Heart left ventricle (tissue), 16 donors: Measurements from ENCODE around the gene RIN3. TPM values are rescaled to one million over a fixed set of nuclear protein-coding genes. Genes with fewer than 3 reads are reported as not detected.

Source experiments
- ATAC-seq, 4 donors: fragments of 200-7000 bp; cut with Tn5 transposase; one replicate each; pipeline ENCODE4 v1.9.1; 2020 to 2022; ENCODE audit warnings: moderate library complexity in 4 of 4, mild to moderate bottlenecking in 3 of 4, moderate number of reproducible peaks in 1 of 4
- DNase-seq, 5 donors: peaks; one replicate each; pipeline ENCODE4 v3.0.0-alpha.2; 2020
- H3K27ac ChIP-seq, 12 donors: fragments of 200-600 bp; sonication (generic) in 4 of 12; one replicate each; pipeline versions ENCODE4 v1.5.0 to v1.8.0; 2016 to 2022; ENCODE audit warnings: mild to moderate bottlenecking in 2 of 12
- H3K27me3 ChIP-seq, 9 donors: fragments of 200-600 bp; sonication (generic) in 2 of 9; one replicate each; pipeline versions ENCODE4 v1.5.1 to v1.8.0; 2016 to 2022; ENCODE audit warnings: mild to moderate bottlenecking in 3 of 9
- H3K36me3 ChIP-seq, 9 donors: fragments of 200-600 bp; sonication (generic) in 2 of 9; one replicate each; pipeline versions ENCODE4 v1.5.0 to v1.8.0; 2018 to 2022; ENCODE audit warnings: mild to moderate bottlenecking in 2 of 9
- H3K4me1 ChIP-seq, 12 donors: fragments of 200-600 bp; sonication (generic) in 4 of 12; one replicate each; pipeline versions ENCODE4 v1.5.0 to v1.8.0; 2016 to 2022; ENCODE audit warnings: mild to moderate bottlenecking in 3 of 12
- H3K4me3 ChIP-seq, 12 donors: fragments of 200-600 bp; sonication (generic) in 4 of 12; one replicate each; pipeline versions ENCODE4 v1.5.0 to v1.8.0; 2017 to 2022; ENCODE audit warnings: mild to moderate bottlenecking in 9 of 12, moderate library complexity in 4 of 12
- H3K9me3 ChIP-seq, 12 donors: fragments of 200-600 bp; sonication (generic) in 4 of 12; one replicate each; pipeline versions ENCODE4 v1.5.0 to v1.8.0; 2016 to 2022; ENCODE audit warnings: mild to moderate bottlenecking in 1 of 12
- POLR2A ChIP-seq, 2 donors: fragments of 450-650 bp; IDR thresholded peaks; one replicate each; pipeline ENCODE4 v1.6.1; 2017; ENCODE audit warnings: antibody characterized with exemption in 2 of 2, mild to moderate bottlenecking in 2 of 2, moderate library complexity in 2 of 2
- WGBS, 4 donors: extraction: QIAGEN DNeasy Blood & Tissue Kit in 2 of 4; methylation state at CpG; one replicate each; pipeline versions ENCODE4 v1.1.5 to v1.1.7; 2013 to 2018; 5-methylcytosine and 5-hydroxymethylcytosine counted together
- intact Hi-C, 10 donors: fragments of 100-400 bp; cut with DNase I; formaldehyde crosslinking; loops; one replicate each; pipeline versions ENCODE4 v1.11.1 to v1.14.2; 2022
- polyA plus RNA-seq, 2 donors: library from polyadenylated mRNA; stranded (reverse); fragments of 200-250 nt; gene quantifications; one replicate each; pipeline ENCODE4 v1.2.3, GENCODE V29; 2013
- total RNA-seq, 9 donors: library from RNA; depleted of rRNA in 2 of 9; stranded (reverse); fragments of >200 nt in 2 of 9; fragmentation: NEBNext Ultra II Directional in 3 of 9; extraction: Animal tissue kit (Norgen Biotek cat#: 25700) in 3 of 9; gene quantifications; one replicate each; pipeline versions ENCODE4 v1.1.0 to v1.2.4, GENCODE V29; 2016 to 2023
- TF ChIP-seq, protein P1 (sequence below), 12 donors: fragments of 200-600 bp; sonication (generic) in 4 of 12; IDR thresholded peaks; one replicate each; pipeline versions ENCODE4 v1.5.0 to v1.8.0; 2018 to 2022; ENCODE audit warnings: antibody characterized with exemption in 12 of 12, mild to moderate bottlenecking in 5 of 12
- donor health status: ischemic (EF 13 %, LVEDD 7.1; RV severe dilation, severe dysfunction).
- donor health status: healthy with polysubstance abuse.
- donor health status: DM: no; HTN: yes; CAD: no.
- donor health status: DM: no; HTN: no; CAD: no.
- donor health status: ischemic (EF 25% LVEDD 6.9; RV normal size, moderate dysfunction).
- donor health status: ischemic (EF 25% LVEDD 5.7; RV mildly dilated, moderate dysfunction).
- donor health status: healthy.
- donor health status: DM: yes; HTN: yes; CAD: no.
- donor health status: ischemic (EF 35%, LVEDD 5.7; RV mildly dilated, moderate dysfunction).
- donor health status: nonischemic (EF 11% LVEDD 7.7; RV severe dilation, severe dysfunction).
- donor health status: DM: yes; HTN: yes; CAD: no.
- donor health status: PGD.
- donor health status: ischemic (EF 29% LVEDD 5.4; RV normal size, mild dysfunction).
- donor health status: nonischemic (EF 23%, LVEDD 6.1; RV moderate dilation, normal function).

The RIN3 gene
- total and polyA plus RNA-seq, 11 donors = 8.6 to 37.0 (median 12.7) TPM

DNA sequence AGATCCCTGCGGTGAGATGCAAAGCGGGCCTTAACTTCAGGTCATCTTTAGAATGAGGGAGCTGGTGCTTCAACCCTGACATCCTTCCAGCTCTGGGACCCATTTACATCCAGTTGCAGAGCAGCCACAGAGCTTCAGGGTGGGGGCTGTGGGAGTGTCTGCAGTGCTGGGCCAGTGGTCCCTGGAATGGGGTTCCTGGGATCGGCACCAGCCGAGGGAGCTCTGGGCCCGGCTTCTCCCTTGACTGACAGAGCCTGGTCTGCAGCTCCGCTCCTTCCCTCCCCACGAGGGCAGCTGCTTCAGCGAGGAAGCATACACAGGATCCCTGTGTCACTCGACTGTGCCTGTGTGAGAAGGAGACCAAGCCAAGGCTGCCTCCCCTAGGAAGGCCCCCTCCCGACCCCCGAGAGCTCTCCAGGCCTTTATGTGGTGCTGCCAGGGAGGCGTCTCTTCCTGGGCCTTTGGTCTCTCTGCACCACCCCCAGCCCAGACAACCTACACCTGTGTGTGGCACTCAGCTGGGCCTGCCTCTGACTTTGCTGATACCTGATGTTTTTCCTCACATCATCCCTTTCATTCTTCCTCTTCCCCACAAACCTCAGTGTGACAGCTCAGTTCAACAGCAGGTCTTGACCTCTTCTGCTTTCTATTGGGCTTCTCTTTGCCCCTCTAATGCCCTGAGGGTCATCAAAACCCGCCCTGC lies 48.1 kb upstream of the RIN3 start:
- Histone ChIP-seq H3K4me1 (peaks cover 2 to 39% (median 14%) of the 10 kb centered on the region in 12 donors), H3K27me3 (no peaks in the 10 kb centered on the region), H3K27ac (peak overlapping the region in 1 of 12 donors; percentile 60), H3K4me3 (no peak overlapping the region), H3K36me3 (no peaks in the 10 kb centered on the region), H3K9me3 (peaks cover 0 to 29% (median 0%) of the 10 kb centered on the region in 12 donors)
- 71 to 83% (median 80%) methylated on average over 10 to 13 of the region's 13 CpGs for WGBS, 4 donors
- ATAC-seq = peak in 1 of 4 donors; percentile 9
- no peak for TF ChIP-seq POLR2A (IDR thresholded peaks at IDR 0.05)
- TF ChIP-seq, protein P1, sequence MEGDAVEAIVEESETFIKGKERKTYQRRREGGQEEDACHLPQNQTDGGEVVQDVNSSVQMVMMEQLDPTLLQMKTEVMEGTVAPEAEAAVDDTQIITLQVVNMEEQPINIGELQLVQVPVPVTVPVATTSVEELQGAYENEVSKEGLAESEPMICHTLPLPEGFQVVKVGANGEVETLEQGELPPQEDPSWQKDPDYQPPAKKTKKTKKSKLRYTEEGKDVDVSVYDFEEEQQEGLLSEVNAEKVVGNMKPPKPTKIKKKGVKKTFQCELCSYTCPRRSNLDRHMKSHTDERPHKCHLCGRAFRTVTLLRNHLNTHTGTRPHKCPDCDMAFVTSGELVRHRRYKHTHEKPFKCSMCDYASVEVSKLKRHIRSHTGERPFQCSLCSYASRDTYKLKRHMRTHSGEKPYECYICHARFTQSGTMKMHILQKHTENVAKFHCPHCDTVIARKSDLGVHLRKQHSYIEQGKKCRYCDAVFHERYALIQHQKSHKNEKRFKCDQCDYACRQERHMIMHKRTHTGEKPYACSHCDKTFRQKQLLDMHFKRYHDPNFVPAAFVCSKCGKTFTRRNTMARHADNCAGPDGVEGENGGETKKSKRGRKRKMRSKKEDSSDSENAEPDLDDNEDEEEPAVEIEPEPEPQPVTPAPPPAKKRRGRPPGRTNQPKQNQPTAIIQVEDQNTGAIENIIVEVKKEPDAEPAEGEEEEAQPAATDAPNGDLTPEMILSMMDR (IDR thresholded peaks at IDR 0.05) = no peak
- peak in 1 of 5 donors; percentile 13 for DNase-seq
- intact Hi-C loops = no loop called here

DNA sequence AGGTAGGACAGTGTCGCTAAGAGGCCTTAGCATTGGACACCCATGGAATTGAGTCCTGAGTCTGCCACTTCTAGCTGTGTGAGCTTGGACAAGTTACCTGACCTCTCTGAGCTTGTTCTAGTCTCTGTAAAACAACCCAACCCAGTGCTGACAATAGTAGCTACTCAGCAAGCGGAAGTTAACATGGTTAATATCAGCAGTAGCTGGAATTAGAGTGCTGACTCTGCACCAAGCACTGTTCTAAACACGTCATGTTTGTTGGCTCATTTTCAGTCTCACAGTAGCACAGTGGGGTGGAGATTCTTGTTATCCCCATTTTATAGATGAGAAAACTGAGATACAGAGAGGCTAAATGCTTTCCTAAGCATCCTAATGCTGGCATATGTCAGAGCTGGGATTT lies 47.5 kb upstream of the RIN3 start:
- TF ChIP-seq, protein P1 (IDR thresholded peaks at IDR 0.05) = no peak
- TF ChIP-seq POLR2A (IDR thresholded peaks at IDR 0.05) = no peak
- intact Hi-C loops = no loop called here
- H3K9me3 ChIP-seq = peaks cover 0 to 29% (median 0%) of the 10 kb centered on the region in 12 donors
- no peak overlapping the region for H3K4me3 ChIP-seq
- WGBS, 4 donors = 53 to 93% (median 80%) methylated on average over 3 of the region's 3 CpGs
- H3K36me3 ChIP-seq = no peaks in the 10 kb centered on the region
- H3K4me1 ChIP-seq = peaks cover 0 to 33% (median 9%) of the 10 kb centered on the region in 12 donors
- H3K27ac ChIP-seq = peak overlapping the region in 1 of 12 donors; percentile 60
- DNase-seq (no peak), ATAC-seq (peak in 3 of 4 donors; percentile 55 to 66 (median 64))
- no peaks in the 10 kb centered on the region for H3K27me3 ChIP-seq

DNA sequence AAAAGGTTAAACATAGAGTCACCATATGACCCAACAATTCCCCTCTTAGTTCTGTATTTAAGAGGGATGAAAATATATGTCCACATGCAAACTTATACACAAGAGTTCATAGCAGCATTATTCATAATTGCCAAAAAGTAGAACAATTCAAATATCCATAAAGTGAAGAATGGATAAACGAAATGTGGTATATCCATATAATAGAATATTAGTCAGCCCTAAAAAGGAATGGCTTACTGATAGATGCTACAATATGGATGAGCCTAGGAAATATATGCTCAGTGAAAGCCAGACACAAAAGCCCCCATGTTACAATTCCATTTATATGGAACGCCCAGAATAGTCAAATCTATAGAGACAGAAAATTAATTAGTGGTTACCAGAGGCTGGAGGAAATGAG lies 44.1 kb upstream of the RIN3 start:
- Histone ChIP-seq H3K27me3 (no peaks in the 10 kb centered on the region), H3K27ac (no peak overlapping the region), H3K36me3 (no peaks in the 10 kb centered on the region), H3K9me3 (peaks cover 0 to 29% (median 0%) of the 10 kb centered on the region in 12 donors), H3K4me1 (peaks cover 0 to 46% (median 2%) of the 10 kb centered on the region in 12 donors), H3K4me3 (no peak overlapping the region)
- intact Hi-C loops = no loop called here
- TF ChIP-seq, protein P1 (IDR thresholded peaks at IDR 0.05) = no peak
- TF ChIP-seq POLR2A (IDR thresholded peaks at IDR 0.05) = no peak
- no peak for DNase-seq
- 95 to 97% (median 95%) methylated on average over 2 of the region's 2 CpGs for WGBS, 4 donors
- ATAC-seq = no peak

DNA sequence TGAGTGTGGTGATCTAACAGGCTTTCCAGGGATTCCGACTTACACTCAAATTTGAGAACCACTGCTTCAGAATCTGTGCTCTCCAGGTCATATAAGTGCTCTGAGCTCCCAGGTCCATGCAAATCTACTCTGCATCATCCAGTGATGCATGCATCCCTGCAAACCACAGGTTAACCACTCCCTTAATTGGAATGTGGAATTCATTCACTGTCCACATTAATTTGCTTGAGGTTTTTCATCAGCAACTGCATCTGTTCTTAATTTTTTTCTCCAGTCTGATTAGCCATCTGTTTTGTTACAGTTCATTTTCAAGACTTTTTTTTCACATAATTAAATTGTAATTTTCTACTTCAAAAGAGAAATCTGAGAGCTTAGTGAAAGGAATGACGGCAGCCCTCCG lies 43.4 kb upstream of the RIN3 start:
- WGBS, 4 donors = 84 to 97% (median 95%) methylated on average over 3 of the region's 3 CpGs
- Histone ChIP-seq H3K9me3 (peaks cover 0 to 29% (median 0%) of the 10 kb centered on the region in 12 donors), H3K27me3 (no peaks in the 10 kb centered on the region), H3K36me3 (no peaks in the 10 kb centered on the region), H3K27ac (no peak overlapping the region), H3K4me3 (no peak overlapping the region), H3K4me1 (peaks cover 0 to 48% (median 3%) of the 10 kb centered on the region in 12 donors)
- no peak for ATAC-seq
- intact Hi-C loops = no loop called here
- no peak for DNase-seq
- TF ChIP-seq, protein P1 (IDR thresholded peaks at IDR 0.05) = no peak
- TF ChIP-seq POLR2A (IDR thresholded peaks at IDR 0.05) = no peak
